HG02885 (cell line): ENCODE measurements around the gene CDC42EP5.

Experiments used
- ATAC-seq: cut with Tn5 transposase; IDR thresholded peaks from one replicate; pipeline ENCODE4 v1.9.1; 2021; ENCODE audit warnings: mild to moderate bottlenecking; ENCODE audit not compliant: unreplicated experiment, poor library complexity

Gene CDC42EP5

DNA sequence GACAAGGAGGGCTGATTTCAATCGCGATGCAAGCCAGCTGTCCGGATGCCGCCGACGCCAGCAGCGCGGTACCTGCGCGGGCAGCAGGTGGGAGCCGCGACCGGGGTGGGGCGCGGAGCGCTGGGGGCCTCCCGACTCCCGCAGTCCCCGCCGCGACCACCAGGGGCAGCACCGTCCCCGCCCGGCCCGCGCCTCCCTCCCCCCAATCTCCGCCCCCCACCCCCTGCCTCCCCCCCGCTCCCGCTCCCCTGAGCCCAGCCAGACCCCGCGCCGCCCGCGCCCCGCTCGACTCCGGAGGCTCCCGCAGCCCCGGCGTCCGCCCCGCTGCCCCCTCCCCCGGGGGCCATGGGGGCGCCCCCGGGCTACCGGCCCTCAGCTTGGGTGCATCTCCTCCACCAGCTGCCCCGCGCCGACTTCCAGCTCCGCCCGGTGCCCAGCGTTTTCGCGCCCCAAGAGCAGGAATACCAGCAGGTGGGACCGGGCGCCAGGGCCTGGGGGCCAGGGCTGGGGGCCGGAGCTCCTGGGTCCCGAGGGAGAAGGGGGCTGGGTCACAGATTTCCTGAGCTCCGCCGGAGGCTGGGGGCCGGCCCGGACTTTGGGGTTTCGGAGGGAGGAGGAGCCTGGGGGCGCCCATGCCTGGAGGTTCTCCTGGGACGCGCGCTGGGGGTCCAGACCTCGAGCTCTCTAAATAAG is 57.7 kb downstream of the CDC42EP5 start, which contains the start of gene TTYH1:
TTYH1 (plus strand) TSS at position 257 of the 693 bp plus-strand sequence; CDS start at position 346, 89 bp downstream.
- ATAC-seq: no peak
